Upper lobe of left lung (tissue), 4 donors: ENCODE results near the gene PDGFRA.

Experiments
- POLR2A ChIP-seq, 4 donors: fragments of 450-650 bp; IDR thresholded peaks; one replicate each; pipeline ENCODE4 v1.5.1; 2016 to 2017; ENCODE audit warnings: antibody characterized with exemption in 4 of 4, mild to moderate bottlenecking in 2 of 4
- POLR2AphosphoS5 ChIP-seq, 2 donors: sonication (generic); formaldehyde crosslinking; IDR thresholded peaks; one replicate each; pipeline ENCODE4 v1.5.1; 2017; ENCODE audit warnings: antibody characterized with exemption in 2 of 2
- TF ChIP-seq, protein P1 (sequence below), 6 experiments: fragments of 450-650 bp in 4 of 6; fragments of 200-600 bp in 2 of 6; sonication (generic) in 2 of 6; IDR thresholded peaks; one replicate each; pipeline ENCODE4 v1.5.1; 2016 to 2019; ENCODE audit warnings: antibody characterized with exemption in 6 of 6

DNA sequence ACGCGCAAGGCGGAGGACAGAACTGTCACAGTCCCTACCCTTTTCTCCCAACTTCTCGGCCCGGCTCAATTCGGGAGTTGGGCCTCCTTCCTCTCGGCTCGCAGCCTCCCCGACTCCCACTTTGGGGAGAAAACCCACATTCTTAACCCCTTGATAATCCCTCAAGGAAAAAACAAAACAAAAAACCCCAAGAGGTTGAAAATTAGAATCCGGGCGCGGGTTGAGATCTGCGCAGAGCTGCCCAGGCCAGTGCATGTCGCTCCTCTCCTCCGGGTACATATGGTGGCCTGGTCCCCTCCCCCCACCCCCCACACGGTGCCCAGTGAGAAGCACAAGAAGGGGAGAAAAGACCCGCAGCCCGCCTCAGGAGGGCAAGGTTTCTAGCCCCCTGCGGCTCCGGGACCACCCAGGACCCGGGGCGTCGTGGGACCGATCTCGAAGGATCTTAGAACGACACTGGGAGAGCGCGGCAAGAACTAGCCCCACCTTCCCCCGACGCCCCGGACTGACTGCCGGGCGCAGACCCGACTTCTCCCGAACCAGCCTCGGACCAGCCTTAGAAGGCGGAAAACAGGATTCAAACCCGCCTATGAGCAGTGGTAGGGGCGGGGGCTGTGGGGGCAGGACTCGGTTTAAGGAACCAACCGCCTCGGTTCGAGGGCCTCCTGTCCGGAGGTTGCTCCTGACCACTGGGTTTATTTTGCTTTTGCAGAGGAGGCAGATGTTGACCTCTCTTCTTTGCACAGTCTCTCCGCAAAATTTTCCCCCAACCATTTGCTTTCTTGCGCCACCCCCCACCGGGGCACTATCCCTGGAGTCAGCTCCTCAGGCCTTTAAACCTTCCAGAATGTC, 2.5 kb upstream of the PDGFRA start:
- TF ChIP-seq, protein P1, sequence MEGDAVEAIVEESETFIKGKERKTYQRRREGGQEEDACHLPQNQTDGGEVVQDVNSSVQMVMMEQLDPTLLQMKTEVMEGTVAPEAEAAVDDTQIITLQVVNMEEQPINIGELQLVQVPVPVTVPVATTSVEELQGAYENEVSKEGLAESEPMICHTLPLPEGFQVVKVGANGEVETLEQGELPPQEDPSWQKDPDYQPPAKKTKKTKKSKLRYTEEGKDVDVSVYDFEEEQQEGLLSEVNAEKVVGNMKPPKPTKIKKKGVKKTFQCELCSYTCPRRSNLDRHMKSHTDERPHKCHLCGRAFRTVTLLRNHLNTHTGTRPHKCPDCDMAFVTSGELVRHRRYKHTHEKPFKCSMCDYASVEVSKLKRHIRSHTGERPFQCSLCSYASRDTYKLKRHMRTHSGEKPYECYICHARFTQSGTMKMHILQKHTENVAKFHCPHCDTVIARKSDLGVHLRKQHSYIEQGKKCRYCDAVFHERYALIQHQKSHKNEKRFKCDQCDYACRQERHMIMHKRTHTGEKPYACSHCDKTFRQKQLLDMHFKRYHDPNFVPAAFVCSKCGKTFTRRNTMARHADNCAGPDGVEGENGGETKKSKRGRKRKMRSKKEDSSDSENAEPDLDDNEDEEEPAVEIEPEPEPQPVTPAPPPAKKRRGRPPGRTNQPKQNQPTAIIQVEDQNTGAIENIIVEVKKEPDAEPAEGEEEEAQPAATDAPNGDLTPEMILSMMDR (IDR thresholded peaks at IDR 0.05), result no peak
- TF ChIP-seq POLR2A (IDR thresholded peaks at IDR 0.05) (peak in 2 of 4 donors; percentile 34 to 52), POLR2AphosphoS5 (IDR thresholded peaks at IDR 0.05) (peak in 1 of 2 donors; percentile 75)
